ENCODE data around the gene SERP2. TPM values are rescaled to one million over a fixed set of nuclear protein-coding genes. Genes with fewer than 3 reads are reported as not detected.

The SERP2 gene
- total and polyA plus RNA-seq, 2 donors from 2014 or later, result 9.7 to 11.0 TPM

- no peak overlapping the region for H3K4me3 ChIP-seq (ENCODE audit: low read length in 3 of 3)
- FAIRE-seq, result no peak
- H3K36me3 ChIP-seq (ENCODE audit: control insufficient read depth in 2 of 3, insufficient read depth in 3 of 3, low read length in 3 of 3), result no peaks in the 10 kb centered on the region
- no peak overlapping the region for H3K27ac ChIP-seq (ENCODE audit: low read depth in 2 of 2, low read length in 2 of 2)
- intact Hi-C loops (cut with DNase I), result no loop called here
- no peaks in the 10 kb centered on the region for H3K27me3 ChIP-seq (ENCODE audit: control insufficient read depth, insufficient read depth, low read length)
- no peak overlapping the region for H3K9ac ChIP-seq (ENCODE audit: low read length in 3 of 3)
- TF ChIP-seq CTCF (IDR thresholded peaks at IDR 0.05; ENCODE audit: borderline replicate concordance, extremely low read depth, insufficient read depth), result no peak
- no peak for DNase-seq
- no peaks in the 10 kb centered on the region for H3K9me3 ChIP-seq (ENCODE audit: control insufficient read depth in 2 of 3, insufficient read depth in 1 of 3, low read length in 3 of 3)
- no peaks in the 10 kb centered on the region for H3K4me1 ChIP-seq (ENCODE audit: control insufficient read depth in 2 of 3, insufficient read depth in 2 of 3, low read depth in 1 of 3, low read length in 3 of 3)
Observed at GRCh38 chr13:44337581-44337980, 36.0 kb upstream of the SERP2 start.

GRCh38 chr13:44340508-44340907 is 33.1 kb upstream of the SERP2 start:
- no peaks in the 10 kb centered on the region for H3K36me3 ChIP-seq (ENCODE audit: control insufficient read depth in 2 of 3, insufficient read depth in 3 of 3, low read length in 3 of 3)
- no peak overlapping the region for H3K9ac ChIP-seq (ENCODE audit: low read length in 3 of 3)
- DNase-seq (no peak), FAIRE-seq (no peak)
- H3K4me3 ChIP-seq (ENCODE audit: low read length in 3 of 3), result no peak overlapping the region
- no peaks in the 10 kb centered on the region for H3K4me1 ChIP-seq (ENCODE audit: control insufficient read depth in 2 of 3, insufficient read depth in 2 of 3, low read depth in 1 of 3, low read length in 3 of 3)
- no peak overlapping the region for H3K27ac ChIP-seq (ENCODE audit: low read depth in 2 of 2, low read length in 2 of 2)
- no peak for TF ChIP-seq CTCF (IDR thresholded peaks at IDR 0.05; ENCODE audit: borderline replicate concordance, extremely low read depth, insufficient read depth)
- H3K27me3 ChIP-seq (ENCODE audit: control insufficient read depth, insufficient read depth, low read length), result no peaks in the 10 kb centered on the region
- intact Hi-C loops (cut with DNase I), result no loop called here
- no peaks in the 10 kb centered on the region for H3K9me3 ChIP-seq (ENCODE audit: control insufficient read depth in 2 of 3, insufficient read depth in 1 of 3, low read length in 3 of 3)

- Histone ChIP-seq H3K9me3 (ENCODE audit: control insufficient read depth in 2 of 3, insufficient read depth in 1 of 3, low read length in 3 of 3) (no peaks in the 10 kb centered on the region), H3K4me3 (ENCODE audit: low read length in 3 of 3) (no peak overlapping the region), H3K9ac (ENCODE audit: low read length in 3 of 3) (no peak overlapping the region), H3K36me3 (ENCODE audit: control insufficient read depth in 2 of 3, insufficient read depth in 3 of 3, low read length in 3 of 3) (no peaks in the 10 kb centered on the region), H3K4me1 (ENCODE audit: control insufficient read depth in 2 of 3, insufficient read depth in 2 of 3, low read depth in 1 of 3, low read length in 3 of 3) (no peaks in the 10 kb centered on the region), H3K27ac (ENCODE audit: low read depth in 2 of 2, low read length in 2 of 2) (no peak overlapping the region), H3K27me3 (ENCODE audit: control insufficient read depth, insufficient read depth, low read length) (no peaks in the 10 kb centered on the region)
- TF ChIP-seq CTCF (IDR thresholded peaks at IDR 0.05; ENCODE audit: borderline replicate concordance, extremely low read depth, insufficient read depth), result no peak
- DNase-seq (no peak), FAIRE-seq (no peak)
- intact Hi-C loops (cut with DNase I), result no loop called here
Observed at GRCh38 chr13:44342741-44343140, 30.9 kb upstream of the SERP2 start.

- H3K4me3 ChIP-seq (ENCODE audit: low read length in 3 of 3), result no peak overlapping the region
- DNase-seq (no peak), FAIRE-seq (no peak)
- no peaks in the 10 kb centered on the region for H3K9me3 ChIP-seq (ENCODE audit: control insufficient read depth in 2 of 3, insufficient read depth in 1 of 3, low read length in 3 of 3)
- peaks cover 0 to 5% (median 0%) of the 10 kb centered on the region in 3 donors for H3K4me1 ChIP-seq (ENCODE audit: control insufficient read depth in 2 of 3, insufficient read depth in 2 of 3, low read depth in 1 of 3, low read length in 3 of 3)
- TF ChIP-seq CTCF (IDR thresholded peaks at IDR 0.05; ENCODE audit: borderline replicate concordance, extremely low read depth, insufficient read depth), result no peak
- no peaks in the 10 kb centered on the region for H3K27me3 ChIP-seq (ENCODE audit: control insufficient read depth, insufficient read depth, low read length)
- intact Hi-C loops (cut with DNase I), result no loop called here
- no peak overlapping the region for H3K9ac ChIP-seq (ENCODE audit: low read length in 3 of 3)
- no peaks in the 10 kb centered on the region for H3K36me3 ChIP-seq (ENCODE audit: control insufficient read depth in 2 of 3, insufficient read depth in 3 of 3, low read length in 3 of 3)
- H3K27ac ChIP-seq (ENCODE audit: low read depth in 2 of 2, low read length in 2 of 2), result no peak overlapping the region
Observed at GRCh38 chr13:44346534-44346933, 27.1 kb upstream of the SERP2 start.
